ENCODE results near the gene NEDD4L. TPM values are rescaled to one million over a fixed set of nuclear protein-coding genes. Genes with fewer than 3 reads are reported as not detected.

The NEDD4L gene
- total and polyA plus RNA-seq, 3 donors from 2014 or later = 14.3 to 43.1 (median 42.7) TPM

GRCh38 chr18:58341916-58342315, 297.9 kb downstream of the NEDD4L start:
- Histone ChIP-seq H3K36me3 (ENCODE audit: low read depth, missing control alignments) (no peaks in the 10 kb centered on the region), H3K9me3 (no peaks in the 10 kb centered on the region), H3K27ac (no peak overlapping the region), H3K27me3 (no peaks in the 10 kb centered on the region), H3K4me3 (no peak overlapping the region), H3K4me1 (peaks cover 6% of the 10 kb centered on the region)
- TF ChIP-seq POLR2A (IDR thresholded peaks at IDR 0.05) (no peak), CTCF (IDR thresholded peaks at IDR 0.05) (no peak)
- intact Hi-C loops (cut with DNase I; ENCODE audit: low total_unique reads) = no loop called here
- 88 to 90% methylated on average over 8 of the region's 8 CpGs for WGBS, 2 donors
- no peak for DNase-seq

- no peak overlapping the region for H3K4me3 ChIP-seq
- no peaks in the 10 kb centered on the region for H3K27me3 ChIP-seq
- TF ChIP-seq POLR2A (IDR thresholded peaks at IDR 0.05) = no peak
- intact Hi-C loops (cut with DNase I; ENCODE audit: low total_unique reads) = no loop called here
- H3K4me1 ChIP-seq = no peaks in the 10 kb centered on the region
- no peak overlapping the region for H3K27ac ChIP-seq
- no peaks in the 10 kb centered on the region for H3K9me3 ChIP-seq
- H3K36me3 ChIP-seq (ENCODE audit: low read depth, missing control alignments) = no peaks in the 10 kb centered on the region
- WGBS, 2 donors = 88 to 89% methylated on average over 3 of the region's 3 CpGs
- no peak for DNase-seq
Observed at GRCh38 chr18:58344080-58344670, 300.1 kb downstream of the NEDD4L start.

- Histone ChIP-seq H3K9me3 (no peaks in the 10 kb centered on the region), H3K4me1 (no peaks in the 10 kb centered on the region), H3K27me3 (no peaks in the 10 kb centered on the region), H3K36me3 (ENCODE audit: low read depth, missing control alignments) (no peaks in the 10 kb centered on the region), H3K4me3 (no peak overlapping the region), H3K27ac (no peak overlapping the region)
- 77 to 79% methylated on average over 8 of the region's 8 CpGs for WGBS, 2 donors
- intact Hi-C loops (cut with DNase I; ENCODE audit: low total_unique reads) = no loop called here
- no peak for TF ChIP-seq CTCF (IDR thresholded peaks at IDR 0.05)
- TF ChIP-seq POLR2A (IDR thresholded peaks at IDR 0.05) = no peak
- no peak for DNase-seq
Observed at GRCh38 chr18:58344861-58345463, 300.9 kb downstream of the NEDD4L start.

GRCh38 chr18:58345875-58346274, 301.8 kb downstream of the NEDD4L start:
- 92% methylated on average over 6 of the region's 6 CpGs for WGBS, 2 donors
- Histone ChIP-seq H3K36me3 (ENCODE audit: low read depth, missing control alignments) (no peaks in the 10 kb centered on the region), H3K4me3 (no peak overlapping the region), H3K4me1 (no peaks in the 10 kb centered on the region), H3K27me3 (no peaks in the 10 kb centered on the region), H3K27ac (no peak overlapping the region), H3K9me3 (no peaks in the 10 kb centered on the region)
- intact Hi-C loops (cut with DNase I; ENCODE audit: low total_unique reads) = no loop called here
- TF ChIP-seq POLR2A (IDR thresholded peaks at IDR 0.05) = no peak
- TF ChIP-seq CTCF (IDR thresholded peaks at IDR 0.05) = no peak
- no peak for DNase-seq

- intact Hi-C loops (cut with DNase I; ENCODE audit: low total_unique reads) = no loop called here
- no peaks in the 10 kb centered on the region for H3K36me3 ChIP-seq (ENCODE audit: low read depth, missing control alignments)
- H3K27me3 ChIP-seq = no peaks in the 10 kb centered on the region
- H3K27ac ChIP-seq = no peak overlapping the region
- no peaks in the 10 kb centered on the region for H3K9me3 ChIP-seq
- no peak for DNase-seq
- H3K4me3 ChIP-seq = no peak overlapping the region
- TF ChIP-seq POLR2A (IDR thresholded peaks at IDR 0.05) (no peak), CTCF (IDR thresholded peaks at IDR 0.05) (no peak)
- no peaks in the 10 kb centered on the region for H3K4me1 ChIP-seq
- 60 to 78% methylated on average over 6 to 7 of the region's 7 CpGs for WGBS, 2 donors
Observed at GRCh38 chr18:58347135-58347534, 303.1 kb downstream of the NEDD4L start.

Data from testis (tissue), 3 donors.